Stimulated activated memory B cell treated with anti-CD40 and anti-IgM and Interleukin-4, amounts not matched to agents 10 μg/mL and 1 μg/mL and 100 μg/mL, for 72 hours (primary cell): ENCODE measurements around the gene OSTN.
"Not testable (repeated sequence)": the region's sequence is repeated elsewhere in the genome, so short reads cannot be mapped to it uniquely, and the experiment has no call there.

Source experiments
- ATAC-seq: fragments of 150-1000 bp; cut with Tn5 transposase; 2 replicates; pipeline ENCODE4 v1.10.0; 2021
- H3K27ac Mint-ChIP-seq: one replicate; pipeline ENCODE4 v1.8.0; 2022; ENCODE audit warnings: mild to moderate bottlenecking, mixed read lengths
- H3K27me3 Mint-ChIP-seq: one replicate; pipeline ENCODE4 v1.8.0; 2022; ENCODE audit warnings: mixed read lengths
- H3K36me3 Mint-ChIP-seq: one replicate; pipeline ENCODE4 v1.8.0; 2022; ENCODE audit warnings: mixed read lengths
- H3K4me1 Mint-ChIP-seq: one replicate; pipeline ENCODE4 v1.8.0; 2022; ENCODE audit warnings: mixed read lengths
- H3K4me3 Mint-ChIP-seq: one replicate; pipeline ENCODE4 v1.8.0; 2022; ENCODE audit warnings: mild to moderate bottlenecking, moderate library complexity, mixed read lengths
- H3K9me3 Mint-ChIP-seq: one replicate; pipeline ENCODE4 v1.8.0; 2022; ENCODE audit warnings: mixed read lengths

OSTN gene

GRCh38 chr3:191244242-191244867, 45.3 kb downstream of the OSTN start:
- Mint-ChIP-seq H3K27me3 (no peaks in the 10 kb centered on the region), H3K9me3 (peaks cover 4% of the 10 kb centered on the region), H3K36me3 (peaks cover 9% of the 10 kb centered on the region), H3K27ac (no peak overlapping the region), H3K4me3 (no peak overlapping the region), H3K4me1 (peaks cover 36% of the 10 kb centered on the region)
- no peak for ATAC-seq

DNA sequence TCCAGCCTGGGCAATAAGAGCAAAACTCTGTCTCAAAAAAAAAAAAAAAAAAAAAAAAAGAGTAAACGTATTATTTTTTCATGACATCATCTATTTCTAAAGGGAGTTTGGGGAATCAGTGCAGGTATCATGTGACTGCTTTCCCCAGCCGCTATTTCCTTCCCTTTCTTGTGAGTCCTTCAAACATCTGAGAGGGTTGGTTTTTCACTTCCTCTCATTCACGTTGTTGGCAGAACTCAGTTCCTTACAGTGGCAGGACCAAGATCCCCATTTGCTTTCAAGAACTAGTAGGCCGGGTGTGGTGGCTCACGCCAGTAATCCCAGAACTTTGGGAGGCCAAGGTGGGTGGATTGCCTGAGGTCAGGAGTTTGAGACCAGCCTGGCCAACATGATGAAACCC, 47.0 kb downstream of the OSTN start:
- H3K9me3 Mint-ChIP-seq, H3K36me3 Mint-ChIP-seq, H3K27me3 Mint-ChIP-seq: not testable (repeated sequence)
- Mint-ChIP-seq H3K4me1 (peaks cover 31% of the 10 kb centered on the region), H3K27ac (peak overlapping the region; percentile 98), H3K4me3 (peak overlapping the region; percentile 52)
- ATAC-seq: peak; percentile 99

DNA sequence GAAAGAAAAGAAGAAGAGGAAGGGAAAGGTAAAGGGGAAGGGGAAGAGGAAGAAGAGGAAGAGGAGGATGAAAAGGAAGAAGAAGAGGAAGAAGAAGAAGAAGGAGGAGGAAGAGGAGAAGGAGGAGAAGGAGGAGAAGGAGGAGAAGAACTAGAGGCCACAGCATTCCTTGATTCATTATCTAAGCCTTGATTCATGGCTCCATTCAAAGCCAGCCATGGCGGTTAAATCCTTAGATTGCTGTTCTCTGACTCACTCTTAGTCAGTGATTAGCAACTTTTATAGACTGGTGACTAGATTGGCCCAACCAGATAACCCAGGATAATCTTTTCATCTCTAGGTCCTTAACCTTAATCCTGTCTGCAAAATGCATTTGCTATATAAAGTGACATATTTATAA, 47.6 kb downstream of the OSTN start:
- Mint-ChIP-seq H3K36me3 (peaks cover 9% of the 10 kb centered on the region), H3K27me3 (no peaks in the 10 kb centered on the region), H3K9me3 (peaks cover 4% of the 10 kb centered on the region), H3K27ac (peak overlapping the region; percentile 98), H3K4me3 (peak overlapping the region; percentile 52), H3K4me1 (peaks cover 37% of the 10 kb centered on the region)
- ATAC-seq: no peak

- Mint-ChIP-seq H3K4me1 (peaks cover 67% of the 10 kb centered on the region), H3K4me3 (peak overlapping the region; percentile 72), H3K27ac (peak overlapping the region; percentile 96), H3K27me3 (no peaks in the 10 kb centered on the region), H3K9me3 (no peaks in the 10 kb centered on the region), H3K36me3 (no peaks in the 10 kb centered on the region)
- ATAC-seq: peak; percentile 53
These were observed 54.2 kb downstream of the OSTN start for GRCh38 chr3:191253089-191253799.

DNA sequence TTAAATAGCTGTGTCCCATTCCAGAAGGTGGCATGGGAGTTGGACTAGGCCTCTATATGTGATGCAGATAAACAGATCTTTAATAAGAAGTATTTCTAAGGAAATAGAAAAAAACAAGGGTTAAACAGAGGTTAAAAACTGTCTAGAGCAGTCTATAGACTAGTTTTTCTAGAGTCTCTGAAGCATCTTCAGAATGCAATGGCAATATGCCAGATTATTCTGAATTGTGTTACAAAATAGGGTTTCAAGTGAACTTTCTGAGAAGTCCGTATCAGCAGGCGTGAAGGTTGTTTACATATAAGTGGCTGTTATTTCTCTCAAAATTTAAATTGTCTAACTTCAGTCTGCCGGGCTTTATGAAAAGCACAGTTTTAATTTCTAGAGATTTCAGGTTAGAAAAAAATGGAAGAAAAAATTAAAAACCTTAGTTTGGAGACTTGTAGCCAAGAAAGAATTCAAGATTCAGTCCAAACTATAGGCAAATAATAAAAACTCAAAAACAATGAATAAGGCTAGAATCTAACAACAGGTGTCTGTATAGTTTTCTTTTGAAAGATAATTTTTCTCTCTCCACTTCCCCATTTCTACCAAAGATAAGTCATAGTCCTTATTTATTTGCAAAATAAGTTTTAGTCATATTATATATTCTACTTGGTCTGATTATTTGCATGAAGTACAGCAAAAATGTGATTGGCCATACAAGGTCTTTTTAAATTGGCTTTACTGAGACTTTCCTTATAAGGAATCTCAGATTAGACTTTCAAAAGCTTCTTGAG, 55.2 kb downstream of the OSTN start:
- peaks cover 5% of the 10 kb centered on the region for H3K36me3 Mint-ChIP-seq
- peak overlapping the region; percentile 29 for H3K4me3 Mint-ChIP-seq
- H3K27ac Mint-ChIP-seq: peak overlapping the region; percentile 96
- H3K4me1 Mint-ChIP-seq: peaks cover 71% of the 10 kb centered on the region
- peak; percentile 72 for ATAC-seq
- no peaks in the 10 kb centered on the region for H3K9me3 Mint-ChIP-seq
- no peaks in the 10 kb centered on the region for H3K27me3 Mint-ChIP-seq

- ATAC-seq: no peak
- Mint-ChIP-seq H3K27ac (peak overlapping the region; percentile 96), H3K9me3 (no peaks in the 10 kb centered on the region), H3K36me3 (peaks cover 5% of the 10 kb centered on the region), H3K27me3 (no peaks in the 10 kb centered on the region), H3K4me3 (no peak overlapping the region), H3K4me1 (peaks cover 69% of the 10 kb centered on the region)
These were observed 56.1 kb downstream of the OSTN start for GRCh38 chr3:191255156-191255555.

DNA sequence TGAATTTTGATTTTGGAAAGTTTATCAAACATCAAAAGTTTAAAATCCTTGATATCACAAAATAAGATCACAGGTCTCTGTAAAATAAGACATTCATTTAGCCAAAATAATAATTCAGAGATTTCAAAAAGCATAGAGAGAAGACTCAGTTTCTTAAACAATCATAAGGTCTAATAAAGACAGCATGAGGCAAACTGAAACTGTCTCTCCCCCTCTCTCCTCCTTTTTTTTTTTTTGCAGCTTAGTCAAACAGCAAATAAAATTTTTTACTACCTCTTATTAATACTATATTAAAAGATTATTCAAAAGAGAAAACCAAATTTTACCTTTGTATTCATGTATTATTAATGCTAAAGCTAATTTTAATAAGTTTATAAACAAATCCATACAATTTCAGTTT, 57.4 kb downstream of the OSTN start:
- Mint-ChIP-seq H3K4me1 (peaks cover 77% of the 10 kb centered on the region), H3K9me3 (no peaks in the 10 kb centered on the region), H3K27ac (peak overlapping the region; percentile 96), H3K27me3 (no peaks in the 10 kb centered on the region), H3K36me3 (peaks cover 5% of the 10 kb centered on the region), H3K4me3 (peak overlapping the region; percentile 46)
- ATAC-seq: no peak

- Mint-ChIP-seq H3K27me3 (no peaks in the 10 kb centered on the region), H3K27ac (peak overlapping the region; percentile 96), H3K4me3 (no peak overlapping the region), H3K4me1 (peaks cover 69% of the 10 kb centered on the region), H3K36me3 (peaks cover 5% of the 10 kb centered on the region), H3K9me3 (no peaks in the 10 kb centered on the region)
- ATAC-seq: no peak
These were observed 58.2 kb downstream of the OSTN start for GRCh38 chr3:191257286-191257685.

GRCh38 chr3:191259486-191259885, 60.4 kb downstream of the OSTN start:
- no peak overlapping the region for H3K4me3 Mint-ChIP-seq
- no peak for ATAC-seq
- H3K36me3 Mint-ChIP-seq: peaks cover 5% of the 10 kb centered on the region
- H3K27ac Mint-ChIP-seq: peak overlapping the region; percentile 96
- no peaks in the 10 kb centered on the region for H3K9me3 Mint-ChIP-seq
- no peaks in the 10 kb centered on the region for H3K27me3 Mint-ChIP-seq
- peaks cover 59% of the 10 kb centered on the region for H3K4me1 Mint-ChIP-seq

DNA sequence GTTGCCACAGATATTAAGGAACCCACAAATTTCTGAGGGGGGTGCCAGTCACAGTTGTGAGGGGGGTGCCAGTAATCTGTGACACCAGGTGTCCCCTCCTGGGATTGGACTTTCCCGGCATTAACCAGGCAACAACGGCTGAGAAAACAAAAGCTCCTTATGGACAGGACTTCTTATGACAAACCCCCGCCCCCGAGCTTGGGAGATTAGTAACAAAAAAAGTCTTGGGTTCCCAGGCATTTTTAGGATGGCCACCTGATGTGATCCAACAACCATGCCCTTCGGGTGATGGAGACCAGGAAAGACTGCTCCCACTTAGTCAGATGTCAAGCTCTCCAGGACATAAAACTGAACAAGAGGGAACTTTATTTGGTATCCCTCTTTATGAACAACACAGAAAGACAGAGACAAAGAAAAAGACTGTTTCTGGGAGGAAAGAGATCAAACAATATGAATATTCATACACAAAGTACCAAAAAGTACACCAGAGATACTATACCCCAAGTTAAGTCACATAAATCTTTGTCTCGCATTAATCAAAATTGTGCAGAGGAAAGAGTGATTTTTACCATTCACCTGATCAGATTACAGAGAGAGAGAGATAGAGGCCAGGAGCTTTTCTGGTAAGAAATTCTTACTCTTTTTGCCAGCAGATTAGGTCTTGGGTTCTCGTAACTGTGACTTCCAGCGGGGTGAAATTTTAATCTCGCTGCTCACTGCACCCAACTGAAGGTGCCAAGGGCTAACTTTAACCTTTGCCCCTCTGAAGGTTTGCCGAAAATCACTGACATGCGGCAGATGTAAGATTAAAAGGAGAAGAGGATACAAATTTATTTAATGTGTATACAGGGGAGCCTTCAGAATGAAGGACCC, 61.6 kb downstream of the OSTN start:
- peak overlapping the region; percentile 81 for H3K27ac Mint-ChIP-seq
- no peaks in the 10 kb centered on the region for H3K9me3 Mint-ChIP-seq
- no peaks in the 10 kb centered on the region for H3K27me3 Mint-ChIP-seq
- H3K4me3 Mint-ChIP-seq: no peak overlapping the region
- H3K4me1 Mint-ChIP-seq: peaks cover 47% of the 10 kb centered on the region
- peaks cover 5% of the 10 kb centered on the region for H3K36me3 Mint-ChIP-seq
- no peak for ATAC-seq

- H3K4me1 Mint-ChIP-seq: peaks cover 44% of the 10 kb centered on the region
- no peaks in the 10 kb centered on the region for H3K9me3 Mint-ChIP-seq
- no peaks in the 10 kb centered on the region for H3K27me3 Mint-ChIP-seq
- no peak for ATAC-seq
- H3K36me3 Mint-ChIP-seq: peaks cover 5% of the 10 kb centered on the region
- no peak overlapping the region for H3K4me3 Mint-ChIP-seq
- H3K27ac Mint-ChIP-seq: peak overlapping the region; percentile 81
These were observed 62.2 kb downstream of the OSTN start for GRCh38 chr3:191261304-191261638.

DNA sequence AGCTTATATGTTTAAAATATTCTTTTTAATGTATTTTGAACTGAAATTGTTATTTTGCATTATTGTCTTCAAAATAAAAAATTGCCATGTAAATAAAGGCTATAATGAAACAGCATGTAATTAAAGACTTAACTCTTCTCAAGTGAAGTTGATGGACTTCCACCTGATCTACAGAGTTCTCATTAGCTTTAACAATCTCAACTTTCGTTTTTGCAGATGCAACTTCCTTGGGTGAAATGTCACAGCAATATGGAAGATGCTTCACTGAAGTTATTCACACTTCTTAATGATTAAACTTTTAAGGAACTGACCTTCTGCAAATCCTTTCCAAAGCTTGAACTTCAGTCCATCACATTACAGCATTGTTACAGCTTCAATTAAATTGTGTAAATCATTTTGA, 63.6 kb downstream of the OSTN start:
- Mint-ChIP-seq H3K9me3 (no peaks in the 10 kb centered on the region), H3K27ac (peak overlapping the region; percentile 49), H3K27me3 (no peaks in the 10 kb centered on the region), H3K36me3 (peaks cover 11% of the 10 kb centered on the region), H3K4me1 (peaks cover 52% of the 10 kb centered on the region), H3K4me3 (no peak overlapping the region)
- peak; percentile 42 for ATAC-seq

- Mint-ChIP-seq H3K4me1 (peaks cover 50% of the 10 kb centered on the region), H3K27me3 (no peaks in the 10 kb centered on the region), H3K36me3 (peaks cover 11% of the 10 kb centered on the region), H3K27ac (peak overlapping the region; percentile 49), H3K9me3 (no peaks in the 10 kb centered on the region), H3K4me3 (peak overlapping the region; percentile 67)
- ATAC-seq: peak; percentile 86
These were observed 64.3 kb downstream of the OSTN start for GRCh38 chr3:191263365-191263764.

GRCh38 chr3:191263850-191264249, 64.8 kb downstream of the OSTN start:
- Mint-ChIP-seq H3K27me3 (no peaks in the 10 kb centered on the region), H3K27ac (peak overlapping the region; percentile 49), H3K4me1 (peaks cover 46% of the 10 kb centered on the region), H3K4me3 (peak overlapping the region; percentile 1), H3K36me3 (peaks cover 9% of the 10 kb centered on the region), H3K9me3 (no peaks in the 10 kb centered on the region)
- ATAC-seq: no peak

DNA sequence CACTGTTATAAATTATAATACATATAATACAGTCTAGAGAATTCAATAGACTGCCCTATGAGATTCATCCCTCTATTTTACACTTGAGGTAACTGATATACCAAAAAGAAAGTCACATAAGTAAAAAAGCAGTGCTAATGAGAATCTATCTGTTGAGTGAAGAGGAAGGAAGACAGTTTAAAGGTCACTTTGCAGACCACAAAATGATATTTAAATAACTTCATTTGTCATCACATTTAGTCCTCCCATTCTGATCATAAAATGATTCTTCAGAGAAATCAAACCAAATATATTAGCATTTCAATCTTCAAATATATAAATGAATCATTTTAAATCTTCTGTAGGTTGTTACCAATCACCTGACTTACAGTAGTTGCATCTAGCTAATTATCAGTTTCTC, 69.7 kb downstream of the OSTN start:
- H3K27ac Mint-ChIP-seq: peak overlapping the region; percentile 89
- no peaks in the 10 kb centered on the region for H3K27me3 Mint-ChIP-seq
- H3K4me3 Mint-ChIP-seq: no peak overlapping the region
- H3K9me3 Mint-ChIP-seq: peaks cover 3% of the 10 kb centered on the region
- H3K36me3 Mint-ChIP-seq: peaks cover 16% of the 10 kb centered on the region
- H3K4me1 Mint-ChIP-seq: peaks cover 45% of the 10 kb centered on the region
- ATAC-seq: no peak
